SU-DHL-6 (cell line): ENCODE measurements around the gene UBE2E2.

Experiments used
- H2AFZ ChIP-seq: fragments of 200-600 bp; sonication (generic); 2 replicates; pipeline ENCODE4 v1.6.1; 2014; ENCODE audit warnings: low read depth, mild to moderate bottlenecking, moderate library complexity, mixed read lengths, antibody characterized with exemption, low read length; ENCODE audit not compliant: severe bottlenecking
- H3F3A ChIP-seq: fragments of 200-600 bp; shearing (Covaris generic); 2 replicates; pipeline ENCODE4 v1.6.0; 2016; ENCODE audit warnings: antibody characterized with exemption, mild to moderate bottlenecking; ENCODE audit not compliant: insufficient read depth
- H3K27ac ChIP-seq: fragments of 200-600 bp; sonication (generic); 2 replicates; pipeline ENCODE4 v1.5.1; 2016; ENCODE audit warnings: low read depth, mild to moderate bottlenecking, low read length, moderate library complexity, mixed read lengths
- H3K27me3 ChIP-seq: fragments of 200-600 bp; sonication (generic), shearing (Covaris generic); 2 replicates; pipeline ENCODE4 v1.6.0; 2014; ENCODE audit warnings: mild to moderate bottlenecking, low read length
- H3K36me3 ChIP-seq: fragments of 200-600 bp; sonication (generic); 2 replicates; pipeline ENCODE4 v1.6.1; 2014; ENCODE audit warnings: mild to moderate bottlenecking, low read length, mixed read lengths
- H3K4me2 ChIP-seq: fragments of 300-600, 200-600 bp; shearing (Covaris generic), sonication (generic); 2 replicates; pipeline ENCODE4 v1.6.0; 2014; ENCODE audit warnings: low read length, low read depth, mild to moderate bottlenecking; ENCODE audit not compliant: poor library complexity, severe bottlenecking
- H3K4me3 ChIP-seq: fragments of 200-600 bp; sonication (generic); 2 replicates; pipeline ENCODE4 v1.5.1; 2014; ENCODE audit warnings: antibody characterized with exemption, low read length, mild to moderate bottlenecking, mixed read lengths; ENCODE audit not compliant: insufficient read depth, poor library complexity, severe bottlenecking
- H3K79me2 ChIP-seq: fragments of 200-600 bp; sonication (generic); 2 replicates; pipeline ENCODE4 v1.6.1; 2014; ENCODE audit warnings: mild to moderate bottlenecking, low read length, moderate library complexity; ENCODE audit not compliant: insufficient read depth
- H3K9ac ChIP-seq: fragments of 200-600 bp; sonication (generic); 2 replicates; pipeline ENCODE4 v1.7.0; 2014; ENCODE audit warnings: mild to moderate bottlenecking, low read length
- H3K9me2 ChIP-seq: fragments of 200-600 bp; sonication (generic); replicated peaks from 2 replicates; pipeline ENCODE4 v1.6.1; 2014; ENCODE audit warnings: low read length; ENCODE audit not compliant: insufficient read depth
- H3K9me3 ChIP-seq: fragments of 200-600 bp; sonication (generic); 2 replicates; pipeline ENCODE4 v1.6.1; 2014; ENCODE audit warnings: low read length, mixed read lengths; ENCODE audit not compliant: insufficient read depth
- H4K20me1 ChIP-seq: fragments of 200-600 bp; sonication (generic); 2 replicates; pipeline ENCODE4 v1.6.1; 2014; ENCODE audit warnings: low read depth, mild to moderate bottlenecking, antibody characterized with exemption, low read length, moderate library complexity, mixed read lengths
- CTCF ChIP-seq: fragments of 200-600 bp; sonication (generic); IDR thresholded peaks from one replicate; pipeline ENCODE4 v1.5.1; 2017; ENCODE audit warnings: antibody characterized with exemption, mild to moderate bottlenecking, low read length, moderate library complexity; ENCODE audit not compliant: insufficient read depth, poor library complexity, severe bottlenecking
- EZH2phosphoT487 ChIP-seq: fragments of 200-600 bp; sonication (generic), shearing (Covaris generic); conservative IDR thresholded peaks from 2 replicates; pipeline ENCODE4 v1.6.1; 2018; ENCODE audit warnings: mild to moderate bottlenecking, antibody characterized with exemption, low read length, moderate library complexity, mixed read lengths

Gene UBE2E2

GRCh38 chr3:23396746-23397145 lies 193.6 kb downstream of the UBE2E2 start:
- no peak for TF ChIP-seq CTCF
- no peak for TF ChIP-seq EZH2phosphoT487
- Histone ChIP-seq H2AFZ (no peak overlapping the region), H4K20me1 (peaks cover 2% of the 10 kb centered on the region; the same call in 1 of the 2 replicates), H3K9me3 (no peaks in the 10 kb centered on the region), H3K9me2 (no peaks in the 10 kb centered on the region), H3F3A (no peaks in the 10 kb centered on the region), H3K4me3 (no peak overlapping the region), H3K36me3 (no peaks in the 10 kb centered on the region), H3K27ac (no peak overlapping the region), H3K4me2 (no peak overlapping the region), H3K27me3 (no peaks in the 10 kb centered on the region), H3K79me2 (no peaks in the 10 kb centered on the region), H3K9ac (no peak overlapping the region)

GRCh38 chr3:23399221-23399620 lies 196.1 kb downstream of the UBE2E2 start:
- Histone ChIP-seq H3K4me3 (no peak overlapping the region), H3K9ac (no peak overlapping the region), H3K27ac (no peak overlapping the region), H3F3A (0 out of 2 replicates have a peak, but pooled peaks cover 5% of the 10 kb centered on the region), H3K79me2 (no peaks in the 10 kb centered on the region), H3K9me3 (no peaks in the 10 kb centered on the region), H4K20me1 (peaks cover 6% of the 10 kb centered on the region; the same call in 1 of the 2 replicates), H2AFZ (no peak overlapping the region), H3K27me3 (no peaks in the 10 kb centered on the region), H3K36me3 (no peaks in the 10 kb centered on the region), H3K9me2 (no peaks in the 10 kb centered on the region), H3K4me2 (no peak overlapping the region)
- TF ChIP-seq EZH2phosphoT487 (no peak), CTCF (no peak)

DNA sequence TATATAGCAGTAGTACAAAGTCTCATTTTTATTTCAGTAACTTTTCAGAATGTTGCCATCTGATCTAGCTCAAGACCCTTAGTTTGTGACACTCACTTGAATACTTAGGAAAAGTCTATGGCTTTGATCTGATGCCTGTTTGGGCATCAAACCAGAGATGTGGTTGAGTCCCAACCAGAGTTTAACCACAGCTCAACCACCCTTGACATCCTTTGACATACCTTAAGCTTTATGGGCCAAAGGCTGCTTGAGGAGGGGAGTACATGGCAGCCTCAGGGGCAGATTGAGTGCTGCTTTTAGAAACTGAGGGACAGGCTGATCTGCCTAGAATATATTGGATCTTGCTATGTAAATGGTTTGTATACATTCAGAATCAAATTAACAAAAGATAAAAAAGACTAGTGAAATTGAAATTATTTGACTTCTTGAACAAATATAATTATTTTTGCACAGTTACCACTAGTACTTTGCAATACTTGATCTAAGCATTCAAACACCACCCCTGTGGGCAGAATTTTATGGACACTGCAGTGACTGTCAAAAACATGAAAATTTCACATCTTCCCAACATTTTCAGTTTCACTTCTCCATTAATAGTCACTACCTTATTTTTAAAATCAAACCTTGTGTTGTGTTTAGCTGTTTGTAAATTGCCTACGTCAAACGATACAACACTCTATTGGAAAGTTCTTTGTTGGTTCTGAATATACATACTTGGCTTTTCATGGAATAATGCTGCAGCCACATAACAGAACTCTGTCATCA lies 199.8 kb downstream of the UBE2E2 start:
- H3K27me3 ChIP-seq: no peaks in the 10 kb centered on the region
- no peaks in the 10 kb centered on the region for H3K79me2 ChIP-seq
- H3K36me3 ChIP-seq: no peaks in the 10 kb centered on the region
- no peak overlapping the region for H3K27ac ChIP-seq
- H3K4me3 ChIP-seq: no peak overlapping the region
- H3K9me3 ChIP-seq: no peaks in the 10 kb centered on the region
- peak overlapping the region; percentile 16 for H3K4me2 ChIP-seq
- H3K9ac ChIP-seq: no peak overlapping the region
- peaks cover 4% of the 10 kb centered on the region; the same call in 1 of the 2 replicates for H4K20me1 ChIP-seq
- H2AFZ ChIP-seq: no peak overlapping the region
- H3F3A ChIP-seq: peaks cover 18% of the 10 kb centered on the region
- TF ChIP-seq CTCF (no peak), EZH2phosphoT487 (no peak)
- H3K9me2 ChIP-seq: no peaks in the 10 kb centered on the region
